Myocyte (in vitro differentiated cells): Measurements from ENCODE around the gene FMR1. TPM values are rescaled to one million over a fixed set of nuclear protein-coding genes. Genes with fewer than 3 reads are reported as not detected.

Source experiments
- DNase-seq: peaks from one replicate; pipeline ENCODE4 v3.0.0-alpha.2; 2012; ENCODE audit warnings: low read depth
- polyA plus RNA-seq: library from polyadenylated mRNA; unstranded; fragments of >200 nt; gene quantifications from one replicate; pipeline ENCODE4 v1.2.1, GENCODE V29; 2012; ENCODE audit warnings: missing spikeins
- total RNA-seq: library from RNA; depleted of rRNA; stranded (reverse); fragments of >200 nt; gene quantifications from 2 replicates; pipeline ENCODE4 v1.2.3, GENCODE V29; 2014

Gene FMR1
- total RNA-seq, result 25.6 and 31.8 TPM in 2 replicates
- 18.1 TPM for polyA plus RNA-seq

DNA sequence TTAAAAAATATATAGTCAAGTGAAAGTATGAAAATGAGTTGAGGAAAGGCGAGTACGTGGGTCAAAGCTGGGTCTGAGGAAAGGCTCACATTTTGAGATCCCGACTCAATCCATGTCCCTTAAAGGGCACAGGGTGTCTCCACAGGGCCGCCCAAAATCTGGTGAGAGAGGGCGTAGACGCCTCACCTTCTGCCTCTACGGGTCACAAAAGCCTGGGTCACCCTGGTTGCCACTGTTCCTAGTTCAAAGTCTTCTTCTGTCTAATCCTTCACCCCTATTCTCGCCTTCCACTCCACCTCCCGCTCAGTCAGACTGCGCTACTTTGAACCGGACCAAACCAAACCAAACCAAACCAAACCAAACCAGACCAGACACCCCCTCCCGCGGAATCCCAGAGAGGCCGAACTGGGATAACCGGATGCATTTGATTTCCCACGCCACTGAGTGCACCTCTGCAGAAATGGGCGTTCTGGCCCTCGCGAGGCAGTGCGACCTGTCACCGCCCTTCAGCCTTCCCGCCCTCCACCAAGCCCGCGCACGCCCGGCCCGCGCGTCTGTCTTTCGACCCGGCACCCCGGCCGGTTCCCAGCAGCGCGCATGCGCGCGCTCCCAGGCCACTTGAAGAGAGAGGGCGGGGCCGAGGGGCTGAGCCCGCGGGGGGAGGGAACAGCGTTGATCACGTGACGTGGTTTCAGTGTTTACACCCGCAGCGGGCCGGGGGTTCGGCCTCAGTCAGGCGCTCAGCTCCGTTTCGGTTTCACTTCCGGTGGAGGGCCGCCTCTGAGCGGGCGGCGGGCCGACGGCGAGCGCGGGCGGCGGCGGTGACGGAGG, at the start of gene FMR1:
TSS of gene FMR1 (plus strand) at position 728 of the 831 bp plus-strand sequence. CDS start 261 bp downstream, outside the sequence.
- peak; percentile 90 for DNase-seq

DNA sequence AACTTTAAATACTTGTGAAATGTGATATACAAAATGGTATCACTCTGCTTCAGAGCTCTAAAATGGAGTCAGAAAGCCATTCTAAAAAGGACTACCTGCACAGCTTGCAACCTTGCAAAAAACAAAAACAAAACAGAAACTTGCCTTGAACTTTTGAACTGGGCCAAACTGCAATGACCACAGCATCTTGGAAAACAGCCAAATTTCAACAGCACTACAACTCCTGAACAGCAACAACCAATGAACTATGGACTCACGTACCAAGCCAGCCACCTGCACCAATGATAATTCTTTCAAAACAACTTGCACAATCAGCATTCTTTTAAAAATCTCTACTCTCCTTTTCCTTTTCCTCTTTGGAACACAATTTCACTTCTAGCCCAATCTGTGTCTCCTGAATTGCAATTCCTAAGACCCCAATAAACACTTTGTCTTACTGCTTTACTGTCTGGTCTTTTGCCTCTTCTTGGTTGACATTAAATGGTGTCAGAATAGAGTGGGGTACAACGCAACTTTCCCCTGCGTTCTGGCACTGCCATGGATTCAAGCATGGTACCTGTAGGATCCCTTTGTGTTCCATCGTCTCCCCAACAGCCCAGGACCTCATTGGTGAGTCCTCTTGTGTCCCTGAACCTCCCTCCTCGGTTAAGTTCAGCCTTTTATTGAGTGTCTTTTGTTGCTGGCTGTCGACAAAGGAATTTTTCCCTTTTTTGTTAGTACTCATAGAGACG, 35.7 kb upstream of the FMR1 start:
- peak; percentile 14 for DNase-seq

DNA sequence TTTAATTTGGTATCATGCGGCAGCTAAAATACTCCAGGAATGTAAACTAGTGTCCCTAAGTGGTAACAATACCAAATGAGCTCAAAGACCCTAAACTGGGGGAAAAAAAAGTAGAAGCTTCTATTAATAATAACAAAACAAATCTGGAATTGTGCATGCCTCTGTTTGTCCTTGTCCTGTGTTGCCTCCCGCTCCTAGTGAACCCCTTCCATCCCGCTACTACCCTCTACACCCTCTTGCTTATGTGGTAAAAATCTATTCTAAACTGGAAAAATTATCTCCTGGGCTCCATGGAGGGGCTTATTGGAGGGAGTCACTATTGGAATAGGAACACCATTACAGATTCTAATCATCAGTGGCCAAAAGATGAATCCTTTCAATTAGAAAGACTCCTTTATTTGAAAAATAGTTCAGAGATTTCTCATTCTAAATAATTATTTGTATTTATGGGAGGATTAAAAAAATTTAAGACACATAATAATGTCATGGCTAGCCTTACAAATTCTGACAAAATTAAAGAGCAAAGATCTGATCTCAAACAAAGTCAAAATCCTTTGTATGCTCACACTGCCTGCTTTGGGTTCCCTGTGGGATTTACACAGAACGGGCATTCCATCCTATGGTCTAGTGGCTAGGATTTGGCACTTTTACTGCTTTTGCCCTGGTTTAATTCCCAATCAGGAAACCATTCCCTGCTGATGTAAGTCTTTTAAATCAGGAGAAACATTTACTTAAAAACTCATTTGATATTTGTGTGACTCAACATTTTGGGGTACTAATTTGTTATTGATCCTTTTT, 34.7 kb upstream of the FMR1 start:
- no peak for DNase-seq

DNA sequence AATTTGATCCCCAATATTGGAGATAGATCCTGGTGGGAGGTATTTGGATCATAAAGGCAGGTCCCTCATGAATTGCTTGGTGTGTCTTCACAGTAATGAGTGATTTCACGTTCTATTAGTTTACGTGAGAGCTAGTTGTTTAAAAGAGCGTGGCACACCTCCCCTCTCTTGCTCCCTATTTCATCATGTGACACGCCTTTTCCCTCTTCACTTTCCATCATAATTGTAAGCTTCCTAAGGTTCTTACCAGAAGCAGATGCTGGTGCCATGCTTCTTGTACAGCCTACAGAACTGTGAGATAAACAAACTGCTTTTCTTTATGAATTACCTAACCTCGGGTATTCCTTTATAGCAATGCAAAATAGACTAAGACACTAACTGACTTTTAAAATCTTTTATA, 34.0 kb upstream of the FMR1 start:
- no peak for DNase-seq

DNA sequence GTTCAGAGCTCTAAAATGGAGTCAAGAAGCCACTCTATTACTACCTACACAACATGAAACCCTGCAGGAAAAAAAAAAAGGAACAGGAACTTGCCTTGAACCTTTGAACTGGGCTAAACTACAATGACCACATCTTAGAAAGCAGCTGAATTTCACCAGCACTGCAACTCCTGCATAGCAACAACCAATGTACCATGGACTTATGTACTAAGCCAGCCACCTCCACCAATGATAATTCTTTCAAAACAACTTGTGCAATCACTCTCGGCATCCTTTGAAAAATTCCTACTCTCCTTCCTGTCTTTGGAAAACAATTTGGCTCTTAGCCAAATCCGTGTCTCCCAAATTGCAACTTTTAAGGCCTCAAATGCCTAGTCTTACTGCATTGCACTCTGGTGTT, 26.8 kb upstream of the FMR1 start:
- DNase-seq, result no peak

DNA sequence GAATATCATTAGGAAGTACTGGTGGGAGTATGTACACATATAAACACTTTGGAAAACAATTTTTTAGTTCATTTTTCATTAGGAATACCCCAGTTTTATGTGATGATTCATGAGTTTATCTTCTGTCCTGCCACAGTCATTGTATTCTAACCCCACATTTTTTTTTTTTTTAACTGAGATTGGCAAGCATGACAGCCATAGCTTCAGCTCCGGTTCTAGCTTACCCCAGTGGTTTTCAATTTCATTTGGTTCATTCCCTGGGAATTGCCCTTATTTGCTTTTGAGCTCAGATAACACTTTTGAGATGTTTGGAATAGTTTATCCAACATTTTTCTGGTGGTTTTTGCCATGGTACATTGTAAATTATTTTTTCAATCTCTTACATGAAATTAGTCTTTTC, 21.0 kb upstream of the FMR1 start:
- DNase-seq, result peak; percentile 47

DNA sequence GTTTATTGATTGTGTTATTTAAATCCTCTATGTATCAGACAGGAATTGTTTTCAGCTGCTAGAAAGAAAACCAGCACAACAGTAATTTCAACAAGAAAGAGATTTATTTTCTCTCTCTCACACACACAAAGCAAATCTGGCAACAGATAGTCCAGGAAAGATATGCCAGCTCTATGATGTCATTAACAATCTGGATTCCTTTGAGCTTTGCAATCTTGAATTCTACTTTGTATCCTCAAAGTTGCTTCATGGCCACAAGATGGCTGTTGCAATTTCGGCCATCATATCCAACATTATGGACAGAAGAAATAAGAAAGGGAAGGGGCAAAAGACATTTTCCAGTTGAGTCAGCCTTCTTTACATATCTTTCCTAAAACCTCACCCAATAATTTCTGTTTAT, 19.8 kb upstream of the FMR1 start:
- DNase-seq, result peak; percentile 41

DNA sequence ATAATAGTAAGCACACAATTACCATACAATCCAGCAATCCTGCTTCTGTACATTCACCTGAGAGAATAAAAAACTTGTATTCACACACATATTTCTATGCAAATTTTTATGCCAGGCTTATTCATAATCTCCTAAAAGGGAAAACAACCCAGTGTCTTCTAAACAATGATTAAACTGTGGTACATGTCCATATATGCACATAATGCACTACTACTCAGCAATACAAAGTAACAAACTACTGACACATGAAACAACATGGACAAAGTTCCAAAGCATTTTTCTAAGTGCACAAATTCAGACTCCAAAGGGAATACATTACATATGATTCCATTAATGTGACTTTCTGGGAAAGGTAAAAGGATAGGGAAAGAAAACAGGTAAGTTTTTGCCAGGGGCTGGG, 18.0 kb upstream of the FMR1 start:
- DNase-seq, result no peak

DNA sequence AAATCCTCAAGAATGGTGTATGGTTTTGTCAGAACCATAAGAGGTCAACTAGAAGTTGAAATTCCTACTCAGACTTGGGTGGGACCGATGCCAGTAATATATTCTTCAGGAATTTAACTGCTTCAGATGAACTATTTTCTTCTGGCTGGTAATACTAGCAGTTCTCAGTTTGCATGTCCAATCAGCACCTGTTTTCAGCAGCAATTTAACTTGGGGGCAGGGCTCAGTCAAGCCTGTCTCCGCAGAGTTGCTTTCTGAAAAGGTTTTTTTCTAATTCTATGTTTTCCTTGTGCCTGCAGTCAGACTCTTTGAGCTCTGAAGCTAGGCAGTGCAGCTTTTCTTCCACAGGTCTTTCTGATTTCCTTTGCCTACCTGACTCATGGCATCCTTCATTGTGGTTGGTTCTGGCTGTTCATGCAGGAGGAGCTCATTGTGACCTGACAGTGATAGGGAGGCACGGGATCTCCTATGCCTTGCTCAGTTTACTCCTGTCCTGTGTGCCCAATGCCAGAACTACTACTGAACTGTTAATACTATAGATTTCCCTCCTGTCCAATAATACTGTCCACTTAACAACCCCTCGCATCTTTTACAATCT, 17.3 kb upstream of the FMR1 start:
- peak; percentile 36 for DNase-seq

DNA sequence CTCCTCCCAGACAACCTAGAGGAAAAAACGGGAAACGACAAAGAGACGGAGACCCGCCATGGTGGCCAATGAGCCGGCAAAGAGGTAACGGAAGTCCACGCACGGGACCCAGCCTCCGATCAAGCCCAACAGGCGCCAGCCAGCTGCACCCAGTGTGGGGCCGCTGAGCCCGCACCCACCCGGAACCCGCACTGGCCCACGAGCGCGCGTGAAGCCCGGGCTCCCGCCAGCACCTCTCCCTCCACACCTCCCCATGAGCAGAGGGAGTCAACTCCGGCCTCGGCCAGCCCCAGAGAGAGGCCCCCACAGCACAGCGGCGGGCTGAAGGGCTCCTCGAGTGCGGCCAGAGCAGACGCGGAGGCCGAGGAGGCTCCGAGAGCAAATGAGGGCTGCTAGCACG, 14.6 kb upstream of the FMR1 start:
- no peak for DNase-seq

DNA sequence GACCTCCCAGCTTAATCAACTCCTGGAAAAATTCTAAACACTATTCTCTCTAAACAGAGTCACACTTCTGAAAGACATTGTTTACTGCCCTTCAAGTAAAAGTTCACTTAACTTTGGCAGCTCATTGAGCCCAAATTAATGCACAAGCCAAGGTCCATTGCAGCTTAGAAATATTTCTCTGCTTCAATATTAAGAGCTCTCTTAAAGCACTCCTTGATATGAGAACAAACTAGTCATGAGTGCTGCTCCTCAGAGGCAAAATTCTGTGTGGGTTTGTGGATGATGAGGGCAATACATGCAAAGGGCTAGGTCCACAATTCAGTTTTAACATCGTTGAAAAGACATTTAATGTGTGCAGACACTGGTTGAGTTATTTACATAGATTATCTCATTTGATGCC, 12.8 kb upstream of the FMR1 start:
- DNase-seq, result no peak

DNA sequence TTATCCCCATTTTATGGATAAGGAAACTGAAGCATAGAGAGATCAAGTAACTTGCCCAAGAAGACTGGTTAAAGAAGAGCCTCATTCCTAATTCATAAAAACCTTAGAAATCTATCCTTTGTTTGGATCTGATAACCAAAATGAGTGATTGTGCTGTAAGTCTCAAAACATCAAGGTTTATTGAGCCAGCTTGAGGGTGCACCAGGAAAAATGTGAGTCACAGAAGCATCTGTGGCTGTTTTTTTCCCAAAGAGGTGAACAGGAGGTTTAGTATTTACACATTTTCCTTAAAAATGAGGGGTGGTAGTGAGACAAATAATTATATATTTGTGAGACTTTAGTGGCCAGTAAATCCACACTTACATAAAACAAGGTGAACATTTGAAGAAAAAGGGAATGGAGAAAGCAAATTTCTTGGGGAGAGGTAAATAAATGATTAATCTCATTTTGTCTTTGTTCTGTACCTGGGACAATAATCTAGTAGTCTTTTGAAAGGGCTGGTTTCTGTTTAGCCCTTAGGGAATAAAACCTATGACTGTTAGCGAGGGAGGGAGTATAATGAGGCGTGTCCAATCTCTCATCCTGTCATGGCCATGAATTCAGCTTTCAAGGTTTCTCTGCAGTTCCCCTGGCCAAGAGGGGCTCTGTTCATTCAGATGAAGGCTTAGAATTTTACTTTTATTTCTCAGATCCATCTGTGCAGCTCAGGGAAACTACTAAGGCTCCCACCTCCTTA, 12.2 kb upstream of the FMR1 start:
- no peak for DNase-seq

DNA sequence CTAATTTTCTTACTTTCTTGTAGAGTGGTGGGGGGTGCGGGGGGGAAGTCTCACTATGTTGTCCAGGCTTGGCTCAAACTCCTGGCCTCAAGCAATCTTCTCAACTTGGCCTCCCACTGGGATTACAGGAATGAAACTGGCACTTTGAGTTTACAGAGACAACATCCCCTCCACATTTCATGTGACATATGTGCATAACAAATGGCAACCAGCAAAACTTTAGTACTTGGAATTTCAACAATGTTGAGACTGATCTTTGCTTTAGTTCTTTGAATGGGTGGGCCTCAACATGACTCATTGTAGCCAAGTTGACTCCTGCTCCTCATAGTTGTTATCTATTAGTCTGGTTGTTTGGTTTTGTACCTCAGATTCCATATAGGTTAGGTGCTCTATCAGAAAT, 11.4 kb upstream of the FMR1 start:
- DNase-seq, result no peak

DNA sequence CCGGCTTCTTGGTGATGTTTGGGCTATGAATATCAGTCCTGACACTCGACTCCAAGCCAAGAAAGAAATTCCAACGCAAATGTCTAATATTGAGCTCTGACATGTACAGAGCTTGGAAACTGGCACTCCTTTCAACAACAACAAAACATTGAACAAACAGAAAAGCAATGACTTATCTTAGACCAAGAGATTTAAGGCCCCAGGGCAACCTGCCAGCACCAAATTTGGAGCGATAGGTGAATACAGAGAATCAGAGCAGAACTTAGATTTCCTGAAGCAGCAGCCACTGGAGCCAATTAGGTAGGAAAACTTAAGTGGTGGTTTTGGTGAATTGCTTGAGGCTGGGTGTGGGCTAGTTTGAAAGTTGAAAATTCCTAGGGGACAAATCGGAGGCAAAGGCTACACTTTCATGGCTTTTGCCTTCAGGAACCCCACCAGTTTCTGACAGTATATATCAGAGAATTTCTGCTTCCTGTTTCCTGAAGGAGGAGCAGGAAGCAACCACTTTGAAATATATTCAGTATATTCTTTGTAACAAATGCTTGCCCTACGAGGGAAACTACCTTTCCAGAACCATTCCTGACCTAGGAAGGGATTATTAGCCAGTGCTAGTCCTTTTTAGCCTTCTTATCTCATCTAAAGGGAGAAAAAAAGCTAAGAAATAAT, 10.1 kb upstream of the FMR1 start:
- no peak for DNase-seq

DNA sequence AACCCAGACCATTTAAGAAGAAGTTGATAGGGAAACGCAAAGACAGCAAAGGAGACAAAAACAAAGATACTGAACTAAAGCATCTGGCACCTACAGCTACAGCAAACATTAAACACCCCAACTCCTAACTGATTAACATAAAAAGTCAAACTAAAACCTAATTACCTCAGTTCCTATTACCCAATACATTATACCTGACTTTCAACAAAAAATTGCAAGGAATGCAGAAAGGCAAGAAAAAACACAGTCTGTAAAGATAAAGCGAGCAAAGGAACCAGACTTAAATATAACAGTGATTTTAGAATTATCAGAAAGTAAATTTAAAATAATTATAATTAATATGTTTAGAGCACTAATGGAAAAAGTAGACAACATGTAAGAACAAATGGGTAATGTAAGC, 9.4 kb upstream of the FMR1 start:
- no peak for DNase-seq

DNA sequence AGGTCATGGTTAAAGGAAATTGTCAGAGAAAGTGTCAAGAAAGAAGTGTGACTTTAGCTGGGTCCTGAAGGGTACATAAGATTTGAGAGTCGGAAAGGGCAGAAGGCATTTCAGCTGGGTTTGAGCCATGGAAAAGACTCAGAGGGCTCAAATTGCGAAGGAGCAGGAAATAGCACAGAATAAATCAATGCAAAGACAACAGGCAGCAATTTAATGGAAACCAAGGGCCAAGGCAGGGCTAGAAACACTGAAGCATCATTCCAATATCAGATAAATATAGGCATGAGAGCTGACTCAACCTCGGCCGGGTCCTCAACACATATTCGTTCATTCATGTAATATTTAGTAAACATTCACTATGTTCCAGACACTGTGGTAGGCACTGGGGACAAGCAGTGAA, 3.6 kb upstream of the FMR1 start:
- no peak for DNase-seq

DNA sequence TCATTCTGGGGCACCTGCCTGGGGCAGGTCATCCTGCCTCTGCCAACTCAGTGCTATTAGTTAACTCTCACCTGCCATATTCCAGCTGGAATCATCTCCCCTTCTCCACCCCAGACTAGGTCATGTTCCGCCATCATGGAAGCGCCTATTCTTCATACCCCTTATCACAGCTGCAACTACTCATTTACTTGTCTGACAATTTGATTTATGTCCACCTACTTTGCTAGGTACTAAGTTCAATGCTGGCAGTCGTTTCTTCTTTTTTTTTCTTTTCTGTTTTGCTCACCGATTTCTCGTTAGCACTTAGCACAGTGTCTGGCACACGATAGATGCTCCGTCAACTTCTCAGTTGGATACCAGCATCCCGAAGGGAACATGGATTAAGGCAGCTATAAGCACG, 1.1 kb upstream of the FMR1 start:
- DNase-seq, result no peak

DNA sequence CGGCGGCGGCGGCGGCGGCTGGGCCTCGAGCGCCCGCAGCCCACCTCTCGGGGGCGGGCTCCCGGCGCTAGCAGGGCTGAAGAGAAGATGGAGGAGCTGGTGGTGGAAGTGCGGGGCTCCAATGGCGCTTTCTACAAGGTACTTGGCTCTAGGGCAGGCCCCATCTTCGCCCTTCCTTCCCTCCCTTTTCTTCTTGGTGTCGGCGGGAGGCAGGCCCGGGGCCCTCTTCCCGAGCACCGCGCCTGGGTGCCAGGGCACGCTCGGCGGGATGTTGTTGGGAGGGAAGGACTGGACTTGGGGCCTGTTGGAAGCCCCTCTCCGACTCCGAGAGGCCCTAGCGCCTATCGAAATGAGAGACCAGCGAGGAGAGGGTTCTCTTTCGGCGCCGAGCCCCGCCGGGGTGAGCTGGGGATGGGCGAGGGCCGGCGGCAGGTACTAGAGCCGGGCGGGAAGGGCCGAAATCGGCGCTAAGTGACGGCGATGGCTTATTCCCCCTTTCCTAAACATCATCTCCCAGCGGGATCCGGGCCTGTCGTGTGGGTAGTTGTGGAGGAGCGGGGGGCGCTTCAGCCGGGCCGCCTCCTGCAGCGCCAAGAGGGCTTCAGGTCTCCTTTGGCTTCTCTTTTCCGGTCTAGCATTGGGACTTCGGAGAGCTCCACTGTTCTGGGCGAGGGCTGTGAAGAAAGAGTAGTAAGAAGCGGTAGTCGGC, 528 bp downstream of the FMR1 start:
- DNase-seq, result peak; percentile 43

DNA sequence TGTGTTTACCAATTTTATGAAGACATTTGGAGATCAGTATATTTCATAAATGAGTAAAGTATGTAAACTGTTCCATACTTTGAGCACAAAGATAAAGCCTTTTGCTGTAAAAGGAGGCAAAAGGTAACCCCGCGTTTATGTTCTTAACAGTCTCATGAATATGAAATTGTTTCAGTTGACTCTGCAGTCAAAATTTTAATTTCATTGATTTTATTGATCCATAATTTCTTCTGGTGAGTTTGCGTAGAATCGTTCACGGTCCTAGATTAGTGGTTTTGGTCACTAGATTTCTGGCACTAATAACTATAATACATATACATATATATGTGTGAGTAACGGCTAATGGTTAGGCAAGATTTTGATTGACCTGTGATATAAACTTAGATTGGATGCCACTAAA, 1.9 kb downstream of the FMR1 start:
- no peak for DNase-seq

DNA sequence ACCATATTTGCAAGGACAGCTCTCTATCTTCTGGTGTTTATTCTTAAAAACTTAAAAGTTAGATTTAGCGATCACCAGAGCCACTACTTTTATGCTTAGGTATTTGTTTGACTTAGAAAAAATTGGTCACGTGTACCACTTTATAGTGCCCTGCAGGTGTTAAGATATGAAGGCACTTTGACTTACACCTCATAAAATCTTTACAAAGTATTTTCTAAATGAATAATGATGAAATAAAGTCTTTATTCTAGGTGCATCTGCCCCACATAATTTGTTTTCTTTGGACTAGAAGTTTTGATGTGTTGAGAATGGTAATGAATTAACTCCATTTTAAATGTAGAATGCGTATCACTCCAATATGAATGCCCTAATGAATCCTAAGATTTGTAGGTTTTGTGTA, 2.9 kb downstream of the FMR1 start:
- no peak for DNase-seq
